Central memory CD8-positive, alpha-beta T cell (primary cell): ENCODE data around the gene SH3GL1.

Experiments used
- ATAC-seq: fragments of 150-1000 bp; cut with Tn5 transposase; replicated peaks from 2 replicates; pipeline ENCODE4 v1.10.0; 2022; ENCODE audit warnings: mild to moderate bottlenecking, moderate FRiP score, moderate number of reproducible peaks; ENCODE audit not compliant: poor library complexity, severe bottlenecking; ENCODE audit errors: extremely low read depth
- DNase-seq, 2 donors: peaks; one replicate each; pipeline ENCODE4 v3.0.0; 2021; ENCODE audit warnings: low spot score in 2 of 2
- H3K27ac Mint-ChIP-seq: one replicate; pipeline ENCODE4 v1.8.0; 2022; ENCODE audit warnings: low read depth, mild to moderate bottlenecking, moderate library complexity, mixed read lengths
- H3K27me3 Mint-ChIP-seq: one replicate; pipeline ENCODE4 v1.8.0; 2022; ENCODE audit warnings: mixed read lengths
- H3K36me3 Mint-ChIP-seq: one replicate; pipeline ENCODE4 v1.8.0; 2022; ENCODE audit warnings: mild to moderate bottlenecking, moderate library complexity, mixed read lengths; ENCODE audit not compliant: insufficient read depth
- H3K4me1 Mint-ChIP-seq: one replicate; pipeline ENCODE4 v1.8.0; 2022; ENCODE audit warnings: mixed read lengths
- H3K4me3 Mint-ChIP-seq: one replicate; pipeline ENCODE4 v1.8.0; 2022; ENCODE audit warnings: mild to moderate bottlenecking, moderate library complexity, mixed read lengths
- H3K9me3 Mint-ChIP-seq: one replicate; pipeline ENCODE4 v1.8.0; 2022; ENCODE audit warnings: mixed read lengths

Gene SH3GL1

GRCh38 chr19:4374498-4375163 lies 25.7 kb downstream of the SH3GL1 start:
- DNase-seq = no peak
- H3K4me3 Mint-ChIP-seq = no peak overlapping the region

GRCh38 chr19:4373601-4374497 lies 26.5 kb downstream of the SH3GL1 start:
- no peaks in the 10 kb centered on the region for H3K27me3 Mint-ChIP-seq
- H3K27ac Mint-ChIP-seq = no peak overlapping the region
- ATAC-seq (no peak), DNase-seq (no peak)
- H3K9me3 Mint-ChIP-seq = no peaks in the 10 kb centered on the region
- no peak overlapping the region for H3K4me3 Mint-ChIP-seq
- peaks cover 54% of the 10 kb centered on the region for H3K4me1 Mint-ChIP-seq
- peaks cover 3% of the 10 kb centered on the region for H3K36me3 Mint-ChIP-seq

More at GRCh38 chr19:4374498-4375163, 25.7 kb downstream of the SH3GL1 start:
- H3K36me3 Mint-ChIP-seq = peaks cover 4% of the 10 kb centered on the region
- H3K27me3 Mint-ChIP-seq = no peaks in the 10 kb centered on the region
- H3K27ac Mint-ChIP-seq = no peak overlapping the region
- no peak for ATAC-seq
- peaks cover 54% of the 10 kb centered on the region for H3K4me1 Mint-ChIP-seq
- H3K9me3 Mint-ChIP-seq = no peaks in the 10 kb centered on the region

- Mint-ChIP-seq H3K9me3 (no peaks in the 10 kb centered on the region), H3K27me3 (no peaks in the 10 kb centered on the region), H3K36me3 (peaks cover 5% of the 10 kb centered on the region), H3K4me3 (no peak overlapping the region), H3K27ac (no peak overlapping the region), H3K4me1 (peaks cover 55% of the 10 kb centered on the region)
- ATAC-seq = no peak
- no peak for DNase-seq
Observed at GRCh38 chr19:4373013-4373367, 27.4 kb downstream of the SH3GL1 start.

GRCh38 chr19:4372165-4373012 lies 28.0 kb downstream of the SH3GL1 start:
- no peak for DNase-seq
- no peak for ATAC-seq
- no peaks in the 10 kb centered on the region for H3K9me3 Mint-ChIP-seq
- H3K4me1 Mint-ChIP-seq = peaks cover 55% of the 10 kb centered on the region
- H3K36me3 Mint-ChIP-seq = peaks cover 7% of the 10 kb centered on the region
- H3K27me3 Mint-ChIP-seq = no peaks in the 10 kb centered on the region
- no peak overlapping the region for H3K27ac Mint-ChIP-seq
- H3K4me3 Mint-ChIP-seq = no peak overlapping the region

- peaks cover 50% of the 10 kb centered on the region for H3K4me1 Mint-ChIP-seq
- H3K4me3 Mint-ChIP-seq = peak overlapping the region; percentile 86
- no peak for DNase-seq
- H3K36me3 Mint-ChIP-seq = peaks cover 7% of the 10 kb centered on the region
- no peak overlapping the region for H3K27ac Mint-ChIP-seq
- H3K27me3 Mint-ChIP-seq = no peaks in the 10 kb centered on the region
- no peak for ATAC-seq
- no peaks in the 10 kb centered on the region for H3K9me3 Mint-ChIP-seq
Observed at GRCh38 chr19:4371247-4372164, 28.8 kb downstream of the SH3GL1 start.

GRCh38 chr19:4370418-4371041 lies 29.8 kb downstream of the SH3GL1 start:
- ATAC-seq = no peak
- Mint-ChIP-seq H3K36me3 (peaks cover 7% of the 10 kb centered on the region), H3K4me3 (peak overlapping the region; percentile 86), H3K4me1 (peaks cover 45% of the 10 kb centered on the region), H3K27ac (no peak overlapping the region), H3K9me3 (no peaks in the 10 kb centered on the region), H3K27me3 (no peaks in the 10 kb centered on the region)
- DNase-seq = no peak

GRCh38 chr19:4369888-4370260 lies 30.5 kb downstream of the SH3GL1 start:
- DNase-seq = peak; percentile 53 to 57
- H3K27me3 Mint-ChIP-seq = no peaks in the 10 kb centered on the region
- peaks cover 8% of the 10 kb centered on the region for H3K36me3 Mint-ChIP-seq
- H3K27ac Mint-ChIP-seq = peak overlapping the region; percentile 91
- peak; percentile 78 for ATAC-seq
- peak overlapping the region; percentile 86 for H3K4me3 Mint-ChIP-seq
- H3K9me3 Mint-ChIP-seq = no peaks in the 10 kb centered on the region
- peaks cover 45% of the 10 kb centered on the region for H3K4me1 Mint-ChIP-seq

GRCh38 chr19:4369109-4369887 lies 31.0 kb downstream of the SH3GL1 start:
- H3K9me3 Mint-ChIP-seq = no peaks in the 10 kb centered on the region
- H3K27ac Mint-ChIP-seq = peak overlapping the region; percentile 91
- ATAC-seq (peak; percentile 71), DNase-seq (peak; percentile 43 to 65)
- H3K4me3 Mint-ChIP-seq = peak overlapping the region; percentile 86
- no peaks in the 10 kb centered on the region for H3K27me3 Mint-ChIP-seq
- peaks cover 45% of the 10 kb centered on the region for H3K4me1 Mint-ChIP-seq
- H3K36me3 Mint-ChIP-seq = peaks cover 12% of the 10 kb centered on the region

- DNase-seq = no peak
- H3K36me3 Mint-ChIP-seq = peaks cover 12% of the 10 kb centered on the region
Observed at GRCh38 chr19:4368128-4368820, 32.1 kb downstream of the SH3GL1 start.

GRCh38 chr19:4367781-4368127 lies 32.6 kb downstream of the SH3GL1 start:
- no peaks in the 10 kb centered on the region for H3K9me3 Mint-ChIP-seq
- H3K4me1 Mint-ChIP-seq = peaks cover 38% of the 10 kb centered on the region
- DNase-seq = no peak
- no peak for ATAC-seq
- H3K4me3 Mint-ChIP-seq = peak overlapping the region; percentile 86
- H3K36me3 Mint-ChIP-seq = peaks cover 12% of the 10 kb centered on the region
- no peaks in the 10 kb centered on the region for H3K27me3 Mint-ChIP-seq
- H3K27ac Mint-ChIP-seq = peak overlapping the region; percentile 25

More at GRCh38 chr19:4368128-4368820, 32.1 kb downstream of the SH3GL1 start:
- peak overlapping the region; percentile 86 for H3K4me3 Mint-ChIP-seq
- H3K27ac Mint-ChIP-seq = peak overlapping the region; percentile 91
- no peaks in the 10 kb centered on the region for H3K9me3 Mint-ChIP-seq
- peaks cover 40% of the 10 kb centered on the region for H3K4me1 Mint-ChIP-seq
- no peak for ATAC-seq
- no peaks in the 10 kb centered on the region for H3K27me3 Mint-ChIP-seq
